ENCODE data around the gene RNF123. TPM values are rescaled to one million over a fixed set of nuclear protein-coding genes. Genes with fewer than 3 reads are reported as not detected.

Gene RNF123
- total and polyA plus RNA-seq, 2 donors (not counting 1 experiment from before 2014, with no cell fraction given): 51.8 to 69.0 TPM

- peaks cover 81% of the 10 kb centered on the region for H4K20me1 ChIP-seq (ENCODE audit: control insufficient read depth, insufficient read depth, low read length, poor library complexity, severe bottlenecking)
- no peak for DNase-seq
- POLR2A ChIA-PET: no interaction called here
- H3K27me3 ChIP-seq (replicated peaks in 1 of 4; ENCODE audit: control extremely low read depth in 1 of 4, control insufficient read depth in 3 of 4, insufficient read depth in 4 of 4, low read length in 3 of 4): no peaks in the 10 kb centered on the region
- intact Hi-C loops (cut with micrococcal nuclease): no loop called here
- H3K27ac ChIP-seq (ENCODE audit: low read length in 2 of 2): no peak overlapping the region
- CTCF ChIA-PET: interaction anchor here (0.7 kb wide), 1 partner anchor 26 kb away, joined by 3 read pairs; no protein-coding TSS in a partner anchor
- H3K4me3 ChIP-seq (ENCODE audit: control extremely low read depth in 1 of 5, extremely low read depth in 1 of 5, insufficient read depth in 1 of 5, low read depth in 2 of 5, low read length in 4 of 5): no peak overlapping the region
- no peak for TF ChIP-seq EZH2 (IDR thresholded peaks at IDR 0.05; ENCODE audit: borderline replicate concordance, insufficient read depth, low read depth, low read length, poor library complexity, severe bottlenecking)
- TF ChIP-seq, protein P1, sequence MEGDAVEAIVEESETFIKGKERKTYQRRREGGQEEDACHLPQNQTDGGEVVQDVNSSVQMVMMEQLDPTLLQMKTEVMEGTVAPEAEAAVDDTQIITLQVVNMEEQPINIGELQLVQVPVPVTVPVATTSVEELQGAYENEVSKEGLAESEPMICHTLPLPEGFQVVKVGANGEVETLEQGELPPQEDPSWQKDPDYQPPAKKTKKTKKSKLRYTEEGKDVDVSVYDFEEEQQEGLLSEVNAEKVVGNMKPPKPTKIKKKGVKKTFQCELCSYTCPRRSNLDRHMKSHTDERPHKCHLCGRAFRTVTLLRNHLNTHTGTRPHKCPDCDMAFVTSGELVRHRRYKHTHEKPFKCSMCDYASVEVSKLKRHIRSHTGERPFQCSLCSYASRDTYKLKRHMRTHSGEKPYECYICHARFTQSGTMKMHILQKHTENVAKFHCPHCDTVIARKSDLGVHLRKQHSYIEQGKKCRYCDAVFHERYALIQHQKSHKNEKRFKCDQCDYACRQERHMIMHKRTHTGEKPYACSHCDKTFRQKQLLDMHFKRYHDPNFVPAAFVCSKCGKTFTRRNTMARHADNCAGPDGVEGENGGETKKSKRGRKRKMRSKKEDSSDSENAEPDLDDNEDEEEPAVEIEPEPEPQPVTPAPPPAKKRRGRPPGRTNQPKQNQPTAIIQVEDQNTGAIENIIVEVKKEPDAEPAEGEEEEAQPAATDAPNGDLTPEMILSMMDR (IDR thresholded peaks at IDR 0.05): no peak
- H3K4me1 Mint-ChIP-seq: peaks cover 16% of the 10 kb centered on the region
- H3K27me3 Mint-ChIP-seq: no peaks in the 10 kb centered on the region
- H3K36me3 ChIP-seq (replicated peaks in 1 of 2; ENCODE audit: control extremely low read depth in 1 of 2, control insufficient read depth in 1 of 2, extremely low read depth in 1 of 2, insufficient read depth in 2 of 2, low read length in 1 of 2): peaks cover 4 to 19% of the 10 kb centered on the region in 2 experiments
- H3K27ac Mint-ChIP-seq: no peak overlapping the region
- H3K79me2 ChIP-seq (ENCODE audit: control insufficient read depth, insufficient read depth, low read length): peaks cover 95% of the 10 kb centered on the region
- WGBS (ENCODE audit: insufficient coverage): no CpG with 5 or more reads among the region's 3 CpGs
- no peaks in the 10 kb centered on the region for H3K9me3 Mint-ChIP-seq (ENCODE audit: insufficient read depth)
- no peak overlapping the region for H3K4me3 Mint-ChIP-seq
- H2AFZ ChIP-seq (ENCODE audit: insufficient read depth, low read depth, low read length, poor library complexity, severe bottlenecking): no peak overlapping the region
- no peak overlapping the region for H3K9ac ChIP-seq (ENCODE audit: low read length)
- no peak for ATAC-seq (ENCODE audit: low read depth)
- H3K4me2 ChIP-seq (replicated peaks; ENCODE audit: low read depth, low read length, poor library complexity, severe bottlenecking): no peak overlapping the region
- H3K9me3 ChIP-seq (ENCODE audit: control extremely low read depth in 1 of 3, control insufficient read depth in 2 of 3, insufficient read depth in 1 of 3, low read length in 2 of 3): no peaks in the 10 kb centered on the region
- H3K4me1 ChIP-seq (ENCODE audit: control insufficient read depth in 2 of 2, insufficient read depth in 2 of 2, low read length in 2 of 2): no peaks in the 10 kb centered on the region
These were observed 72.3 kb downstream of the RNF123 start for GRCh38 chr3:49761661-49762060.

DNA sequence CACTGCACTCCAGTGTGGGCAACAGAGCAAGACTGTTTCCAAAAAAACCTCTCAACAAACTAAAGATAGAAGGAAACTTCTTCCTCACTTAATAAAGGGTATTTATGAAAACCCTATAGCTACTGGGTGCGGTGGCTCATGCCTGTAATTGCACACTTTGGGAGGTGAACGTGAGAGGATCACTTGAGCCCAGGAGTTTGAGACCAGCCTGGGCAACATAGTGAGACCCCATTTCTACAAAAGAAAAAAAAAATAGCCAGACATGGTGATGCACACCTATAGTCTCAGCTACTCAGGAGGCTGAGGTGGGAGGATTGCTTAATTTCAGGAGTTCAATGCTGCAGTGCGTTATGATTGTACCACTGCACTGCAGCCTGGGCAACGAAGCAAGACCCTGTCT, 74.6 kb downstream of the RNF123 start:
- no peak for DNase-seq
- no peaks in the 10 kb centered on the region for H3K4me1 ChIP-seq (ENCODE audit: control insufficient read depth in 2 of 2, insufficient read depth in 2 of 2, low read length in 2 of 2)
- no peaks in the 10 kb centered on the region for H3K27me3 ChIP-seq (replicated peaks in 1 of 4; ENCODE audit: control extremely low read depth in 1 of 4, control insufficient read depth in 3 of 4, insufficient read depth in 4 of 4, low read length in 3 of 4)
- Mint-ChIP-seq H3K27ac (no peak overlapping the region), H3K4me3 (no peak overlapping the region), H3K27me3 (no peaks in the 10 kb centered on the region), H3K9me3 (ENCODE audit: insufficient read depth) (no peaks in the 10 kb centered on the region), H3K4me1 (peaks cover 12% of the 10 kb centered on the region)
- POLR2A ChIA-PET: interaction anchor here (0.6 kb wide), 1 partner anchor 17 kb away, joined by 3 read pairs; no protein-coding TSS in a partner anchor
- H3K9ac ChIP-seq (ENCODE audit: low read length): no peak overlapping the region
- no peak overlapping the region for H2AFZ ChIP-seq (ENCODE audit: insufficient read depth, low read depth, low read length, poor library complexity, severe bottlenecking)
- H3K9me3 ChIP-seq (ENCODE audit: control extremely low read depth in 1 of 3, control insufficient read depth in 2 of 3, insufficient read depth in 1 of 3, low read length in 2 of 3): no peaks in the 10 kb centered on the region
- intact Hi-C loops (cut with micrococcal nuclease): no loop called here
- no peak overlapping the region for H3K27ac ChIP-seq (ENCODE audit: low read length in 2 of 2)
- CTCF ChIA-PET: no interaction called here
- H3K36me3 ChIP-seq (replicated peaks in 1 of 2; ENCODE audit: control extremely low read depth in 1 of 2, control insufficient read depth in 1 of 2, extremely low read depth in 1 of 2, insufficient read depth in 2 of 2, low read length in 1 of 2): peaks cover 4 to 18% of the 10 kb centered on the region in 2 experiments
- WGBS (ENCODE audit: insufficient coverage): no CpG with 5 or more reads among the region's 4 CpGs
- no peak for TF ChIP-seq EZH2 (IDR thresholded peaks at IDR 0.05; ENCODE audit: borderline replicate concordance, insufficient read depth, low read depth, low read length, poor library complexity, severe bottlenecking)
- TF ChIP-seq, protein P1 (IDR thresholded peaks at IDR 0.05): no peak
- no peak for ATAC-seq (ENCODE audit: low read depth)
- H3K4me2 ChIP-seq (replicated peaks; ENCODE audit: low read depth, low read length, poor library complexity, severe bottlenecking): no peak overlapping the region
- H3K79me2 ChIP-seq (ENCODE audit: control insufficient read depth, insufficient read depth, low read length): peaks cover 95% of the 10 kb centered on the region
- H4K20me1 ChIP-seq (ENCODE audit: control insufficient read depth, insufficient read depth, low read length, poor library complexity, severe bottlenecking): peaks cover 64% of the 10 kb centered on the region
- no peak overlapping the region for H3K4me3 ChIP-seq (ENCODE audit: control extremely low read depth in 1 of 5, extremely low read depth in 1 of 5, insufficient read depth in 1 of 5, low read depth in 2 of 5, low read length in 4 of 5)
